A172 (cell line): Measurements from ENCODE around the gene ST6GALNAC4. TPM values are rescaled to one million over a fixed set of nuclear protein-coding genes. Genes with fewer than 3 reads are reported as not detected.

Experiments used
- DNase-seq: peaks from one replicate; pipeline ENCODE4 v3.0.0-alpha.2; 2015; ENCODE audit warnings: low spot score
- total RNA-seq: library from RNA; depleted of rRNA; stranded (reverse); fragments of >200 nt; shearing (Covaris generic); gene quantifications from 2 replicates; pipeline ENCODE4 v1.2.3, GENCODE V29; 2014; rRNA removed

ST6GALNAC4 gene
- total RNA-seq, result 32.7 and 38.3 TPM in 2 replicates

GRCh38 chr9:127916720-127917581 lies at the start of gene ST6GALNAC4:
Gene ST6GALNAC4 (minus strand): TSS chr9:127917041. CDS start chr9:127916419, 622 bp downstream.
- peak; percentile 84 for DNase-seq

- DNase-seq, result no peak
Observed at GRCh38 chr9:127965953-127966352, 49.1 kb upstream of the ST6GALNAC4 start.

DNA sequence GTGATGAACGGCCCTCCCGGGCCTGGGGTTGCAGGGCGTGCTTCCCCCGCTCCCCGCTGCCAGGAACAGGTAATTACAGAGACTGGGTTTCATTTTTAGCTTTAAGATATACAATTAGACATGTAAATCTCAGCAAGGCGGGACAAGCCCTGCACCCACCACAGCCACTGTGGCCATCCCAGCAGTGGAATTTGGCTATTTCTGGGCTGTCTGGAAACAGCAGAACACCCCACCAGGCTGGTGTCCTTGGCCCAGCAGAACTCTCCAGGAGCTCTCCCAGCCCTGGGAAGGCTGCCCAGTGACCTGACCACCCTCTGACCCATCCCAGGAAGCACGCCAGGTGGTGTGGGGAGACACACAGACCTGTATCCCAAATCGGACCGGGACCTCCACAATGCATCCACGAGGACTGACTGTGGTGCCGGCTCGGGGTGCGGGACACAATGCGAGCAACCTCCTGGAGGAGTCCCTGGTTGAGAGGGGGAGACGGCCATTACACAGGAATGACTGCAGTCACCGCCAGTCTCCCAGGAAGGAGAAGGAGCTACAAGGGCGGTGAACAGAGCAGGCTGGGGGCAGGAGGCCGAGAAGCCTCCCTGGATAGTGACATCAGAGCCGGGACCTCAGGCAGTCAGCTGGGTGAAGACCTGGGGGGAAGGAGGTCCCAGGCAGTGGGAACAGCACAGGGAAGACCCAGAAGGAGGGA lies 46.7 kb upstream of the ST6GALNAC4 start:
- peak; percentile 59 for DNase-seq

DNA sequence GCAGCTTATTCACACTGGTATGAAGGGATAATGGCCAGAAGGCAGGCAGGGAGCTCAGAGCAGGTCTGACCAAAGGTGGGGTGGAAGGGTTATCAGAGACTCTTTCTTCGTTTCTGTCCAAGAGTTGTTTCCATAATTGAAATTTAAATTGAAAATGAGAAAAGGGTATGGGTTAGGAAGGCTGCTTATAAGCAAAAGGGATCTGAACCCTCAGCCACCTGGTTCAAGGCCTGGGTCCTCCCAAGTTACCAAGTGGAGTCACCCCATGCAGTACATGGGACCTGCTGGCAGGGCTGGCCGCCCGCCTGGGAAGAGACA lies 46.2 kb upstream of the ST6GALNAC4 start:
- DNase-seq, result no peak

DNA sequence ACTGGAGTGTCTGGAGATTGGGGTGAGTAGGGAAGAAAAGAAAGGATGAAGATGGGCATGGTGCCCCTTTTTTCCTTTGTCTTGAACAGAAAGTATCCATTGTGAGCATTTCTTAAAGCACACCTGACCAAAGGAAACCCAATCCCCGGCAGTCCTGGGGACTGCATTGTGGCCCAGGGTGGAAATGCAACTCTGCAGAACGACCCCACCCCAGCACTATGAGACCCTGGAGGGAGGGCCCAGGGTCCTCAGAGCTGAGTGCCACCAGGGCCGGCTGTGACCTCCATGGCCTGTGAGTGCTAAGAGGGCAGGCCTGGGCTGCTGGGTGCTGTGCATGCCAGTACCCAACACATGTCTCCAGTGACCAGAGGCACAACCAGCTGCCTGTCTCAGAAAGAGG lies 45.4 kb upstream of the ST6GALNAC4 start:
- no peak for DNase-seq

DNA sequence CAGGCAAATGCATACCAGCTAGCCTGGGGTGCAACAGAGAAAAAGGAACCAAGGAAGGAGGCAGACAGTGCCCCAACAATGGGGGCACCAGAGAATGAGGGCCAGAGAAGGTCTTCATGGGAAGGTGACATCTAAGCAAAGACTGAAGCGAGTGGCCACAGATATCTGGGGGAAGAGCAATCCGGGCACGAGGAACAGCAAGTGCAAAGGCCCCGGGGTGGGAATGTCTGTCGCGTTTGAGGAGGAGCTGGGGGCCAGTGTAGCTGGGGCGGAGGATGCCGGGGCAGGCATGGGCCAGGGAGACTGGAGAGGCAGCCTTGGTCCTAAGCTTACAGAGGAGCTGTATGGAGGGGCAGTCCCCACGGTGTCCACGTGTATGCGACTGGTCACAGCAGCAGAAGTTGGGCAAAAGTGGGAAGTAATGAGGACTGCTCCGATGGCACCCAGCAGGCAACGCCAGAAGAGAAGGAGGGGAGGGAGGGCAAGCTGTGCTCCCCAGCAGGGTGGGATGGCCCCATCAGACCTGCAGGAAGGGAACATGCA lies 44.8 kb upstream of the ST6GALNAC4 start:
- DNase-seq, result no peak

DNA sequence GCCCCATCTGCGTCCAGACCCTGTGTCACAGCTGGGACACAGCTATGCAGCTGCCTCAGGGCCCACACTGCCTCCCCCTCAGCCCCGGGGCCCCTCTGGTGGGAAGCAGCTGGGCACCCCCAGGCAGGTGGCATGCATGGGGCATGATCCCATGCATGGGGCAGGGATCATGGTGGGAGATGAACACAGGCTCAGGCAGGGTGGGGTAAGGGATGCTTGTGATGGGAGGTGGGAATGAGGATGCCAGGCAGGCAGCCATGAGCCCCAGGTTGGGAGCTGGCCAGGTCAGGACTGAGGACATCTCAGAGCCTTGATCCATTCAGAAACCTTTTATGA lies 44.3 kb upstream of the ST6GALNAC4 start:
- no peak for DNase-seq

- no peak for DNase-seq
Observed at GRCh38 chr9:127960410-127961154, 43.7 kb upstream of the ST6GALNAC4 start.

- DNase-seq, result no peak
Observed at GRCh38 chr9:127959841-127960409, 43.1 kb upstream of the ST6GALNAC4 start.

DNA sequence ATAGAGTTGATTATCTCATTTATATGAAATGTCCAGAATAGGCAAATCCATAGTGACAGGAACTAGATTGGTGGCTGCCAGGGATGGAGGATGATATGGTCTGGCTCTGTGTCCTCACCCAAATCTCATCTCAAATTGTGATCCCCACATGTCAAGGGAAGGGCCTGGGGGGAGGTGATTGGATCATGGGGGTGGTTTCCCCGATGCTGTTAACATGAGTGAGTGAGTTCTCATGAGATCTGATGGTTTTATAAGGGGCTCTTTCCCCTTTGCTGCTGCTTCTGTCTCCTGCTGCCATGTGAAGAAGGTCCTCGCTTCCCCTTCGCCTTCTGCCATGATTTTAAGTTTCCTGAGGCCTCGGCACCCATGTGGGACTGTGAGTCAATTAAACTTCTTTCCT lies 42.6 kb upstream of the ST6GALNAC4 start:
- no peak for DNase-seq

DNA sequence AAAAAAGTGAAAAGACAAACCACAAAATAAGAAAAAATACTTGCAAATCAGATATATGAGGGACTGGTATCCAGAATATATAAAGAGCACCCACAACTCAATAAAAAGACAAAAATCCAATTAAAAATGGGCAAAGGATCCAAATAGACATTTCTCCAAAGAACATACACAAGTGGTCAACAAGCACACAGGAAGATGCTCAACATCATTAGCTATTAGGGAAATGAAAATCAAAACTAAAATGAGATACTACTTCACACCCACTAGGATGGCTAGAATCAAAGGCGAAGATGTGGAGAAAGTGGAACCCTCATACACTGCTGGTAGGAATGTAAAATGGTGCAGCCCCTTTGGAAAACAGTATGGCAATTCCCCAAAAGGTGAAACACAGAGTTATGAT lies 41.9 kb upstream of the ST6GALNAC4 start:
- DNase-seq, result no peak

- DNase-seq, result peak; percentile 97
Observed at GRCh38 chr9:127955294-127956015, 38.6 kb upstream of the ST6GALNAC4 start.

DNA sequence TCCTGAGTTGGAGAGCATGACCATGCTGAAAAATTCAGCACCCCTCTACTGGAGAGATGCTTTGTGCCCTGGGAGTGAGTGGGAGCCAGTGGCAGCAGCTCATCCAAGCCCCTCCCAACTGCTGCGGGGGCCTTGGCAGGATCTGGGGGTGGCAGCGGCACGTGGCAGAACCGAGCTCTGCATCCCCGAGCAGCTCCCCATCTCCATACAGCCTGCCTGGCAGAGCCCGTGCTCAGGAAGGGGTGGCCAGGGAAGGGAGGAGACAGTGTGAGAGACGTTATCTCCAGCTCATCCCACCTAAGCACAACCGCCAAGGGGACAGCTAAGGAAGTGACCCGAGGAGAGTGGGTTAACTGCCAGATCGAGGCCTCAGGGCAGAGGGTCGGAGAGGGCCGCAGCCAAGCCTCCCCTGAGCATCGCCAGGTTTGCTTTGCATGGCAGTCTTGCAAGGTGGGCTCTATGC lies 38.0 kb upstream of the ST6GALNAC4 start:
- DNase-seq, result no peak

GRCh38 chr9:127953768-127954505 lies 37.1 kb upstream of the ST6GALNAC4 start:
- no peak for DNase-seq

GRCh38 chr9:127953154-127953553 lies 36.3 kb upstream of the ST6GALNAC4 start:
- DNase-seq, result no peak

DNA sequence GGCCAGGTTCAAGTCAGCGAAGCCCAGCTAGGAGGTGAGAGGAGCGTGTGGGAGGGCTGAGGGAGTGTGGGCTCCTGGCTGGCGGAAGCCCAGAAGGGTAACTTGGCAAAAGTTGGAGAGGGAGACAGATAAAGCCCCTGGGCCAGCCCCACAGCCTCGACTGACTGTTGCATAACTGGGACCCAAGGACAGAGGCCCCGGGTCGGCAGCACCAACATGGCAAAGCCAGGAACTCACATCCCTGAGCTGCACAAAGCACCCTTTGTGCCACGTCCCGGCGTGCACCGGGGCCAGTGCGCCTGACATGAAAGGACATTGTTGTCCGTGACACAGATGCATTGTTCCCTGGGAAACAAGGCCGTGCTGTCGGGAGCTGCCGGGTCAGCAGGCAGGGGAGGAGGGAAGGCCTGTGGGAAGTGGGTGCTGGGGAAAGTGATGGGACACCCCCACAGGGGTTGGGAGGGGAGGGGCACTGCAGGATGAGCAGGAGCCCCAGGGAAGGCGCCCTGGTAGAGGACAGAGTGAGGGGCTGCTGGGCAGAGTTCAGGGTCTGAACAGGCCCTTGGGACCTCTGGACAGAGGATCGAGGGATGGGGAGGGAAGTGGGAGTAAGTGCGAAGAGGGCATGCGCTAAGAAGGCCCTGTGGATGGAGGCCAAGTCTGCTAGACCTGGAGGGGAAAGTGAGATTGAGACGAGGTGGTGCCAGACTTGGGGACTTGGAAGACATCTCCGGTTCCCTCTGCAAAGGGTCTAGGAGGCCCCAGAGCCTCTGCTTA lies 33.9 kb upstream of the ST6GALNAC4 start:
- no peak for DNase-seq

DNA sequence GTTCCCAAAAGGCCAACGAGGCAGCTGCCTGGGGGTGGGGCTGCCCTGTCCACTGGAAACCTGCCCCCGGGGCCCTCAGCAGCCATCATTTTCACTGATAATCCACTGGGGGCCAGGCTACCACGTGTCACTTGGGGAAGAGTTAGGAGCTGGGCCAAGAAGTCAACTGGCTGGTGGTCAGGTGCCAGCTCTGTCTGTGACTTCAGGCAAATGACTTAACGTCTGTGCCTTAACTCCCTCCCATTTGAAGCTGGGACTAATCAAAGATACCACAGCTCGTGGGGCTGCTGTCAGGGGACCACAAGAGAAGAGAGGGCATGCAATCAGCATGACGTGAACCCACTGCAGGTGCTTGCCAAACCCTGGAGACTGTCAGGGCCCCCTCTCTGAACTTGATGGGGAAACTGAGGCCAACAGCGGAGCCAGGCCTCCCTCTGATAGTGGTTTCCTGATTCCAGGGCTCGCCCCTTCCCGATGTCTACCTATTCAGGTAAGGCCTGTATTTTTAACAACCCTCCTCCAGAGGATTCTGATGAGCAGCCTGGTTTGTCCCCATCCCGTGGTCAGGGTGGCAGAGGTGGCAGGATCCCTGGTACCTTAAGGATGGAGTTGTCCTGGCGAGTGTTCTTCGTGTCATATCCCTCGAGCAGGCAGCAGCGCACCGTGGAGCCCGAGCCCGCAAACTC lies 33.1 kb upstream of the ST6GALNAC4 start:
- no peak for DNase-seq

DNA sequence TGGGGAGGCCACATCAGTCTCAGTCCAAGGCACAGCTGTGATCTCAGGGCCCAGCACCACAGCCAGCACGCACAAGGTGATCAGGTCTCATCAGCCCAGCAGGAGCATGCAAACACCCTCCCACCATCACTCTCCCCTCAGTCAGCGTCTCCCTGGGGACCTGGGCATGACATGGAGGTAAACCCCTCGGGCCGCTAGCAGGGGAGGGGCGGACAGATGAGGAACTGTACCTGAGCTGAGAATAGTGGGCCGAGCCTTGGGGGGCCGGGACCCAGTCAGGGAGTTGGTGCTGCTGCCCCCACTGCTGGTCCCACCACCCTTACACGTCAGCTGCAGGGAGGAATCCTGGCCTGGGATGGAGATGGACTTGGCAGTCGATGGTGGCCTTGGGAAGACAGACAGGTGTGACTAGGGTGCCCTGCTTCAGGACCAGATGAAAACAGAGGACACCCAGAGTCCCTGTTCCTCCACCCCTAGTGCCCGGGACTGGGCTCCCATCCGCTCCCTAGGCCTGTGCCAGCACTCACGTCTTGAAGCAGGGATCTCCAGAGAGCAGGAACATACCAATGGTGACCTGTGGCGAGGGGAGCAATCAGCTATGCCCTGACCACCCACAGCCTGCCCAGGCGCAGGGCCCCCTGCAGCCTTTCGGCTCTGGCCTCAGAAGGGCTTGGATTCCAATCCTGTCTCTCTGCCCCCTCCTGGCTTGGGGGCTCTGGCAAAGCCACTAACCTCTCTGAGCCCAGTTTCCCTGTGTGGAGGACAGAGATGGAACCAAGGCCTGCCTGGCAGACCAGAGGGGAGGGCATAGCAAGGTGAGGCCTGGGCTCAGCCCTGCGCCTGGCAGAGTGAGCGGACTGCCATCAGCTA lies 31.2 kb upstream of the ST6GALNAC4 start:
- no peak for DNase-seq
